Raji (cell line): ENCODE measurements around the gene ASXL3.

Experiments used
- POLR2A ChIP-seq: IDR thresholded peaks from 2 replicates; pipeline ENCODE4 v1.6.1; 2011; ENCODE audit warnings: low read depth, low read length, control low read depth; ENCODE audit not compliant: insufficient read depth

The ASXL3 gene

DNA sequence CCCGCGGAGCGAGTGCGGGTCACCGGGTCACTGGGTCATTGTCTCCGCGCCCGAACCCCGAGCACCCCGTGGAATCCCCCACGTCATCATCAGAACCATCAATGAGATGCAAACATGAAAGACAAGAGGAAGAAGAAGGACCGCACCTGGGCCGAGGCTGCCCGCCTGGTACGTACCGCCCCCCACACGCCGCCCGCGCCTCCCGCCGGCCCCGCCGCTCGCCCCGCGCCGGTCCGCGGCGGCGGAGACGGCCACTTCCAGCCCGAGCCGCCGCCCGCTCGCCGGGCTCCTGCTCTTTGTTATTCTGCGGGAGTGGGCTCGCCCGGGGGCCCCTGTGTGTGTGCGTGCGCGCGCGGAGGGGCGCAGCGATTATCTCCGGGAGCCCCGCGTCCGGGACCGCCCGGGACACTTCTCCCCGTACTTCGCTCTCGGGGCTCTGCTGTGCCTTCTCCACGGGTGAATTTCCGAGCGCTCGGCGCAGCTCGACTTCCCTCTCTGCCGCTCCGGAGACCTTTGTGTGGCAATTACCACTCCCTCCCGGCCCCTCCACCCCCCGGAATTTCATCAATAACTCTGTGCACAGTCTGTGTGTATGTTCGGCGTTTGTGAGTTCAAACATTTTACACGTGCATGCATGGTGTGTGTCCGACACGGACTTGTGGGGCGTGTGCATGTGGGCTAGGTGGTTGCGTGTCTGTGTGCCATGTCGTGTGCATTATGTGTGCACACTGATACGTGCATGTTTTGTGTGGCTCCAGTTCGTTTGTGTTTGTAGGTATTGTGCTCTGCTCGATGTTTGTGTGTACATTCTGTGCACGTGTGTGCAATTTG, 714 bp downstream of the ASXL3 start:
- TF ChIP-seq POLR2A, result no peak

DNA sequence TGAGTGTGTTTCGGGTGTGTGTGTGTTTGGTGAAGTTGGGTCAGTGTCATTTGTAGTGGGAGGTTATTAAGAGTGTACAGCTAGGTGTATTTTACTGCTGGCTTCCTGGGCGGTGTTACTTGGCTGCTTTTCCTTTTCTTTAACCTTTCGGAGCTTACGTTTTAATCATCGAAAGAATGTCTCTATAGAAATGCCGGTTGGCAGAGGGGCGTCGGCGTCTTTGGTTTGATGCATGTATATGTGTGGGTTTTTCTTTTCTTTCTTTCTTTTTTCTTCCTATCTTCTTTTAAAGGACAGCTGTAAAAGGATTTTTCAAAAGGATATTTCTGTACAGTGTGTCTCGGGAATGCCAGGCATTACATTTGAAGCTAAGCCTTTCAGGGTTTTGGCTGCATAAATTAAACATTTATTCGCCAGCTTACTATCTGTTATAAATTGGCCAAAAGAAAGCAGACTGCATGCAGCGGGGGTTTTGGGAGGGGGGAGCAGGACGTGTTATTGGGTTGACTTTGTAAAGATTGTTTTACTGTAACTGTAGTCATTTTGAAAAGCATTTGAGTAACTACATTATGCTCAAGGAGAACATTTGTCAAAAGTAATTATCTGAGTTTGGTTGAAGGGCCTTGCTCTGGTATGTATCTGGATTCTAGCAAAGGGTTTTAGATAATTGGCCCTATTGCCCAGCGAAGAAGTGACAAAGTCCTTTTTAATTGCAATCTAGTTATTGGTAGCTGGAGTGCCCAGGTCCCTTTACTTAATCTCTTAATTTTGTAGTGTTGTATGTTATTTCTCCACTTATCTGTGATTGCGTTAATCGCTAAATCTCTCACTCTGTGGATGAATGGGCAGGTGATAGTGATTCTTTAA, 1.6 kb downstream of the ASXL3 start:
- no peak for TF ChIP-seq POLR2A

DNA sequence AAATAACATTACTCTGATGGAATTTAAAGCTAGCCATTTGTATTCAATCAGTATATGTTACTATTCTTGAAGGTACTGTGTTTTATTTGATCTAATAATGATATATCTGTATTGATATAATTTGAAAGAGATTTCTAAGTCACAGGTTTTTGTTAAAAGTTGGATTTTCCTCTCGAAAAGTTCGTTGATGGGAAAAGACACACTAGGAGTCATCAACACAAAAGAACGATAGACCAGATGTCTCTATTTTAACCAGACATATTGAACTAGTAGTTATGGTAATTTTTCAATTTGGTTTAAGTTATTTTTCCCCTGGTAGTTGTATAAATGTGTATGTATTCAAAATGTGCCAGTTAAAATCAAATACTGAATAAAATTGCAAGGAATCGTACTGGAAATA, 2.5 kb downstream of the ASXL3 start:
- TF ChIP-seq POLR2A, result no peak

DNA sequence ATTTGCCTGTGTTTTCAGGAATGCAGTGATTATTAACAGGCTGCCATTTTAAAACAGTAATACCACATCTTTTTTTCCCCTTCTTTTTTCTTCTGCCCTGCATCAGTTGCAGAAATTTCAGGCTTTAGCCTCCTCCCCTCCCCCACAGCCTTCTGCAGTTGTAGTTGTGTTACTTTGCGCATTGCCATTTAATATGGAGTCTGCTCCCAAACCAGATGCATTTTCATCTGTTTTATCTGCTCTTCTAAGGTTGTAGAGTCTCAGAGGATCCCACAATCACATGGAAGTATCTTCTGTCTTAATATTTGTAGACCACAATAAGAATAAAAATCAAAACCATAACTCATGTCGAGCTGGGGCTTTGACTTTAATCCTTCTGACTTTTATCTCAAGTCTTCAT, 3.8 kb downstream of the ASXL3 start:
- no peak for TF ChIP-seq POLR2A

DNA sequence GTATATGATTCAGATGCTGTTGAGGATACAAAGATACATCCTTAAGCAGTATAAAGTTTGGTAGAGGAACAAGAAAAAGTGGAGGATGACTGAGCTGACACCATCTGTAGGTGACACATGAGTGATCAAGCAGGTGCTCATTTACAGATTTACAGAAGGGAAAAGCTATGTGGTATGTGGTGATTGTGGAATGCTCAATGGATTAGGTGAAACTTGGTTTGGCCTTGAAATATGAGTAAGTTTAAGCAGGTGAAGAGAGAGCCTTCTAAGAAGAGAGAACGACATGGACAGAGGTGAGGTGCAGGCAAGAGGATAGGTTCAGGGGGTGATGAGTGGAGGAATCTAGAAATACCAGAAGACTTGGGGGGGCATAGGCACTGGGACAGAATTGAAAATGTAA, 5.9 kb downstream of the ASXL3 start:
- no peak for TF ChIP-seq POLR2A

DNA sequence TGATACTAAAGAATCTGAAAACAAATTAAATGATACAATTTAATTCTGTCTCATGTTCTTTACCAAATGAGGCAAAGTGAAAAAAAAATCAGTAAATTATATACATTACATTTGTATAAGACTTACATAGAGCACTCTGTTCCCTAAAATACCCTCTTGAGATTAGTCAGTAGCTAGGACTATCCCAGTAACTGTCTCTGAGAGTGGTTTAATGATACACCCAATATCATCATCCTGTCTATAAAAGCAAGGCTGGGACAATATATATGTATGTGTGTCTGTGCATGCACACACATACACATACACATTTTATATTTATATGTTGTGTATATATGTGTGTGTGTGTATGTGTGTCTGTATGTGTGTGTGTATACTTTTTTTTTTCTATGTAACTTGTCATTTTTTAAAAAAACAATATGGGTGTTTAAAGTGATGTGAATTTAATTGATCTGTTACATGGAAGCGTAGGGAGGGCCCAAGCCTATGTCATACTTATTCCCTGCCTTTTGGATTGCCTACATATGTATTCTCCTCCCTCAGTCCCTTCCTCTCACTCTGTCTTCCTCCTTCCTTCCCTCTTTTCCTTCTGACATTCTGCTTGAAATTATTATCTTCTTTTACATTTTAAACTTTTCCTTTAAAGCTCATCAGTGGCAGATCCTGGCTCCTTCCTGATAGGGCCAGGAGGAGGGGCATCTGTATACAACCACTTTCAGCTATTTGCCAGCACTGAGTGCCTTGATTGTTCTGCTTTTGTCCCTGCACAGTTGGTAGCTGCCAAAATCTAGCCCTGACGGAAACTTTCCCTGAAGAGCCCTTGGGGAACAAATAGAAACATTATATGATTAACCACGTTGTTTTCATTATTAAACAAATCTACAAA, 6.8 kb downstream of the ASXL3 start:
- no peak for TF ChIP-seq POLR2A

DNA sequence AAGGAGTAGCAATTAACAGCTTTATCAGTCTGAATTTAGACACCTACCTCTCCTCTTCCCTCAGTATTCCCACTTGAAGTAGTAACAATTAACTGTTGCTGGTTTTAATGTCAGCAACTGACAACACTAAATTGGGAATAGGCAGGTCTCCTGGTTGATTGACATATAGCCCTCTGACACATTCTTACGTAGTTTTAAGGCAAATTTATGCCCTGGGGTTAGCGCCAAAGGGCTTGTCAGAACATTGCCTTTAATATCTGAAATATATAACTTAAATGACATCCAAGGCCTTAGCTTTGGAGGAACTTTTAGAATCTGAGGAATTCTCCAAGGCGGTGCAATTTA, 7.4 kb downstream of the ASXL3 start:
- no peak for TF ChIP-seq POLR2A

DNA sequence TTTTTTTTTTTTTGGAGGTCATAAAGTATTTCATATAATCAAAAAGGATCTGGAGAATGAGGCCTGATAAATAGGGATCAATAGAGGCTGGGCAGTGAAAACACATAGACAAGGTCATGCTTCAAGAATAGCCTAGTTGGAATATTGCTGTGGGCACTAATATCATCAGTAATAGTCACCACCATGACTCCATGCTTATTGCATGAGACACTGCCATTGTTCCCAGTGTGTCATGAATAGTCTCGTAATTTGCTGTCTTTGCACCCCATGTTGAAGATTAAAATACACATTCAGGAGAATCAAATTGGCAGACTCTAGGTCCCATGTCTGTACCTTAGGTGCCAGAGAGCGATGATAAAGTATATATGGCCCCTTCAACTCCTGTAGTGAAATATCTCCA, 10.3 kb downstream of the ASXL3 start:
- TF ChIP-seq POLR2A, result no peak

DNA sequence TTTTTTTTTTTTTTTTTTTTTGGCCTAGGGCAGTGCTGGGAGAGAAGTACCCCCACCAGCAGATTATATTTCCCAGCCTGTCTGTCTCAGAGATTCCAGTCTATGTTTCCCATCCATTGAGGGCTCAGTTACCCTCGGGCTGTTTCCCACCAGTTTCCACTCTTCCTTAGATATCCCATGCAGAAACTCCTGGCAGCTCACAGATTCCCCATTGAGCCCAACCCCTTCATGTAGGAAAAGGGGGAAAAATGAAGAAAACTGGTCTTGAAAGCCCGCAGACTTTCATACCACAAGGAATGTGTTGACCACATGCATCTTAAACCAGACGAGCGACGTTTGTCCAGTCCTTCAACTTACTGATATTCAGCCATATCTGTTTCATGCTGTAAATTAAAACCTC, 15.2 kb downstream of the ASXL3 start:
- TF ChIP-seq POLR2A, result no peak

DNA sequence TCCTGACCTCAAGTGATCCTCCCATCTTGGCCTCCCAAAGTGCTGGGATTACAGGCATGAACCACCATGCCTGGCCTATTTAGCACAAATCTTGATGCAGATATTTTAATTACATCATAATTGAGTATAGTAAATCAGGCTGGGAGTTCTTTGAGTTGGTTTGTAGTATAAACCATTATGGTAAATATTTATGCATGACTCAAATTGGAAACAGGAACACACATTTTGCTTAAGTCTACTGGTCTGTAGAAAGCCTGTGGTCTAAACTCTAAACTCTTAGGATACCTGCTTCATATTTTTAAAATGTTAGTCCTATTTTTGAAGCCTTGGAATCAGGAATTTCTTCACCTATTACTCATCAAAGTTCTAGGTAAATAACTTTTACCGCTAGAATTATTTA, 16.8 kb downstream of the ASXL3 start:
- TF ChIP-seq POLR2A, result no peak

DNA sequence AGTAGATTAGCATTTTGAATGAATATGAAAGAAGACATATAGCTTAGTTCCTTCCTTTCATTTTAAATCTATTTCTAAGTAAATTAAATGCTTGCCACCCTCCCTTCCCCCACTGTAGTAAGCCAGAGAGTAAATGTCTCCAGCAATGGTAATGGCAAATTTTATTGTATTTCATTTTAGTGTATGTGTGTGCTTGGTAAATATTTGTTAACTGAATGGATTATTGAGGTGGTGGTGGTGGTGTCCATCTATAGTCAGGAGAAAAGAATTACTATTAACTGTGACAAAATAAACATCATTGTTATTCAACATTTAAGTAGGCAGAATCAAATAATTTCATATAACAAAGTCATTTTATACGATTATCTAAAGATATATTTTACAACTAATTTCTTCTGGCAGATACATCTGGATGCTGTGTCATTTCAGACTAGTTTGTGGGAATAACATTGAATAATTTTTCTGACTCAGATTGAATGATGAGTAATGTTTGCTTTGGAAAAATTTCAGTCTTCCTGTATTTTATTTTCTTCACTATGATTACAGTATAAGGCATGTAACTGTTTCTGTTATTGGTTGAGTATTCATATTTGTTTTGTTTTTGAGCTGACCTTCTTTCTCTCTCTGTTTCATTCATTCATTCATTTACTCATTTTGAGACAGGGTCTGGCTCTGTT, 18.3 kb downstream of the ASXL3 start:
- TF ChIP-seq POLR2A, result no peak

DNA sequence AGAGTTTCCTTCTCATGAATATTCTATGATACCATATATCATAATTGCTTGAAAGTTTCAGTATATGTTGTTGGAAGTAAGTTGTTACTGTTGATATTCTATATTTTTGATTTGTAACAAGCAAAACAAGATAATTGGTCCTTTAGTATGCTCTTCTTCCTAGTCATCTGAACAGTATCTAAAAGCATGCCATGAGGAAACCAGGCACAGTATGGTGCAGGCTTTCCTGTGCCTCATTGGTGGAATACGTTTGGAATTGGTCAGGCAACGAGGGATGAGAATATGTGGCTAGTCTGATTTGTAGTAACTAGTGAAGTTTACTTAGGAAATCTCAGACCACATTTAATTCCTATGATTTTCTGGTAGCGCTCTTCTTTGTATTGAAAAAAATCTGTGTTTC, 22.8 kb downstream of the ASXL3 start:
- no peak for TF ChIP-seq POLR2A

DNA sequence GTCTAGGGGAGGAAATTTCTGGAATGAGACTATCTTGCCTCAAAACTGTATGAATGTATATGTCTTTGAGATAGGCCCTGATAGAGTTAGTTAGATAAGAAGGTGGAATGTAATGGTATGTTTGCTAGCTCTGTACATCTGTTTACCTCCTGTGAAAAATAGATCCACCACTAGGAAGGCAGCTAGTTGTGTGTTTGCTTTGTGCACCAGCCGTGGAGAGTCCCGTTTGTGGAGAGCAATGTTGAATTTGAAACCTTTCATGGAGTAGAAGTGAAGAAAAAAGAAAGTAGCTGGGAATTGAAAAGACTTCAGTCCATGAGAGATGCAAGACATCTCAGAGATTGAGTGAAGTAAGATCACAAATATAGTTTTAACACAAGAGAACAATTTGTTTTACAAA, 25.4 kb downstream of the ASXL3 start:
- TF ChIP-seq POLR2A, result no peak

DNA sequence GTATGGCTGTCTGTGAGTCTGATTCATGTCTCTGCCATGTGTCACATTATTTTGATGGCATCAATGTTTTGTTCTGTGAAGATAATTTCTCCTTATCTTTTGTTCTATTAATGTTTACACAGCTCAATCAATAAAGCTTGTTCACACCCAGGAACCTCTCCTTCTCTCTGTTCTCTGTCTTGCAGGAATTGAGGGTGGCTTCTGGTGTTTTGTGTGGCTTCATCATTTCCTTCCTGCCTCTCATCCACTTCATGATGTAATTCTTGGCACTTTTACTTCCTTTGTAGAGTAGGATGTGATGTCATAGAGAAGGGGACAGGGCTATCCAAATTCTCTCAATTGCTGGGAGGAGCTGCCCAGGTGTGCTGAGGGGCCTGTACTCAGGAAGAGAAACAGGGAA, 27.2 kb downstream of the ASXL3 start:
- TF ChIP-seq POLR2A, result no peak

DNA sequence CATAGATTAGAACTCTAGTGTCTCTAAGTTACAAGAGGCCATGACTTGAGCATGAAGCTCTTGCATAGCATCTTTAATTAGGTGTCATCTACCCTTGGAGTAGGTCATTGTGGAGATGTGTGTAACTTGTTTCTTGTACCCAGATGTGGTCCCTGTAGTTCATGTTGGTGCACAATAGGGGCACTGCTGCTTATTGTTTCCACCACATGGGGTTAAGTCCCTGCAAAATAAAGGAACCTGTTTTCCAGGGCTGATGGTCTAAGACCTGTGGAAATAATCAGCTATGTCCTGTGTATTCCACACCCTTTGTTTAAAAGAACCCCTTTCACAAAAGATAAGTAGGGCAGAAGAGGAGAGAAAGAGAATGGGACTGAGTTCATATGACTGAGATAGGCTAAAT, 28.6 kb downstream of the ASXL3 start:
- no peak for TF ChIP-seq POLR2A
